HEK293 (cell line): ENCODE data around the gene PCSK6.
A peak's percentile ranks its signal among the peaks of the same experiment; 100 is the strongest.

Source experiments
- CTCF ChIA-PET: fragments of 350-600 bp; formaldehyde crosslinking; extraction: SDS; loops from one replicate; lab custom pipeline; 2021; ENCODE audit warnings: antibody characterized with exemption; lab: Yijun Ruan, JAX
- POLR2A ChIA-PET: fragments of 300-600 bp; formaldehyde crosslinking; extraction: SDS; loops from one replicate; lab custom pipeline; 2020; ENCODE audit warnings: antibody characterized with exemption, inconsistent platforms; lab: Yijun Ruan, JAX
- H3K27ac ChIP-seq: fragments of 200-500 bp; sonication (Bioruptor generic); 2 replicates; pipeline ENCODE4 v1.5.1; 2014; ENCODE audit warnings: low read depth, low read length, control low read depth, inconsistent platforms; ENCODE audit errors: extremely low read depth
- H3K36me3 ChIP-seq, 2 experiments: fragments of 200-500 bp in 1 of 2; sonication (Bioruptor generic) in 1 of 2; 1 replicate in 1 of 2; 2 replicates in 1 of 2; pipeline ENCODE4 v1.5.1; 2014 to 2017; ENCODE audit warnings: inconsistent platforms in 2 of 2, low read length in 2 of 2; ENCODE audit not compliant: control insufficient read depth in 2 of 2, insufficient read depth in 1 of 2
- H3K4me1 ChIP-seq: fragments of 200-500 bp; sonication (Bioruptor generic); 2 replicates; pipeline ENCODE4 v1.5.1; 2014; ENCODE audit warnings: mild to moderate bottlenecking, low read length, inconsistent platforms; ENCODE audit not compliant: control insufficient read depth, insufficient read depth
- H3K4me3 ChIP-seq: 2 replicates; pipeline ENCODE4 v1.5.1; 2011; ENCODE audit warnings: low read depth, mild to moderate bottlenecking, control low read depth, low read length, moderate library complexity
- H3K9me3 ChIP-seq: fragments of 200-500 bp; sonication (Bioruptor generic); 2 replicates; pipeline ENCODE4 v1.5.1; 2014; ENCODE audit warnings: low read depth, low read length, inconsistent platforms; ENCODE audit not compliant: control insufficient read depth, insufficient read depth
- GLI4 ChIP-seq: fragments of 450-650 bp; formaldehyde crosslinking; IDR thresholded peaks from 2 replicates; pipeline ENCODE4 v1.5.1; 2016; ENCODE audit warnings: missing biosample characterization, missing genetic modification characterization
- GLIS1 ChIP-seq: fragments of 450-650 bp; formaldehyde crosslinking; IDR thresholded peaks from 2 replicates; pipeline ENCODE4 v1.5.1; 2016; ENCODE audit warnings: missing biosample characterization, missing genetic modification characterization
- HOXA7 ChIP-seq: sonication (generic); formaldehyde crosslinking; IDR thresholded peaks from 2 replicates; pipeline ENCODE4 v1.8.1; 2022; ENCODE audit warnings: missing genetic modification reagents, borderline replicate concordance
- IKZF3 ChIP-seq: fragments of 450-650 bp; IDR thresholded peaks from 2 replicates; pipeline ENCODE4 v1.5.0; 2018; ENCODE audit warnings: missing biosample characterization, mild to moderate bottlenecking, missing genetic modification characterization, moderate library complexity
- INSM2 ChIP-seq: fragments of 450-650 bp; formaldehyde crosslinking; IDR thresholded peaks from 2 replicates; pipeline ENCODE4 v1.5.1; 2016; ENCODE audit warnings: missing biosample characterization, missing genetic modification characterization
- KLF17 ChIP-seq: fragments of 450-650 bp; formaldehyde crosslinking; IDR thresholded peaks from 2 replicates; pipeline ENCODE4 v1.5.1; 2016; ENCODE audit warnings: missing biosample characterization, missing genetic modification characterization
- MEIS1 ChIP-seq: sonication (generic); formaldehyde crosslinking; IDR thresholded peaks from 2 replicates; pipeline ENCODE4 v1.8.1; 2022; ENCODE audit warnings: missing genetic modification reagents, mild to moderate bottlenecking, borderline replicate concordance
- OVOL3 ChIP-seq: fragments of 450-650 bp; formaldehyde crosslinking; IDR thresholded peaks from 2 replicates; pipeline ENCODE4 v1.5.1; 2016; ENCODE audit warnings: missing biosample characterization, missing genetic modification characterization
- PBX3 ChIP-seq: sonication (generic); formaldehyde crosslinking; IDR thresholded peaks from 2 replicates; pipeline ENCODE4 v1.8.1; 2022; ENCODE audit warnings: mild to moderate bottlenecking, moderate library complexity, missing genetic modification reagents
- REPIN1 ChIP-seq: fragments of 450-650 bp; formaldehyde crosslinking; IDR thresholded peaks from 2 replicates; pipeline ENCODE4 v1.5.1; 2017; ENCODE audit warnings: missing biosample characterization, missing genetic modification characterization, low read depth
- ZBTB1 ChIP-seq: fragments of 450-650 bp; formaldehyde crosslinking; IDR thresholded peaks from 2 replicates; pipeline ENCODE4 v1.5.1; 2016; ENCODE audit warnings: missing biosample characterization, missing genetic modification characterization
- ZBTB48 ChIP-seq: fragments of 450-650 bp; formaldehyde crosslinking; IDR thresholded peaks from 2 replicates; pipeline ENCODE4 v1.5.1; 2016; ENCODE audit warnings: missing biosample characterization, missing genetic modification characterization
- ZEB2 ChIP-seq: fragments of 450-650 bp; formaldehyde crosslinking; IDR thresholded peaks from 2 replicates; pipeline ENCODE4 v1.5.1; 2016; ENCODE audit warnings: missing biosample characterization, missing genetic modification characterization
- ZFP3 ChIP-seq: fragments of 450-650 bp; formaldehyde crosslinking; IDR thresholded peaks from 2 replicates; pipeline ENCODE4 v1.5.1; 2016; ENCODE audit warnings: low read depth, missing biosample characterization, missing genetic modification characterization
- ZIC2 ChIP-seq: fragments of 450-650 bp; formaldehyde crosslinking; IDR thresholded peaks from 2 replicates; pipeline ENCODE4 v1.5.1; 2016; ENCODE audit warnings: missing biosample characterization, missing genetic modification characterization
- ZNF114 ChIP-seq: fragments of 450-650 bp; formaldehyde crosslinking; IDR thresholded peaks from 2 replicates; pipeline ENCODE4 v1.5.0; 2017; ENCODE audit warnings: missing biosample characterization, missing genetic modification characterization
- ZNF146 ChIP-seq: fragments of 450-650 bp; formaldehyde crosslinking; IDR thresholded peaks from 2 replicates; pipeline ENCODE4 v1.5.1; 2016; ENCODE audit warnings: missing biosample characterization, missing genetic modification characterization
- ZNF2 ChIP-seq: fragments of 450-650 bp; formaldehyde crosslinking; IDR thresholded peaks from 2 replicates; pipeline ENCODE4 v1.5.1; 2016; ENCODE audit warnings: missing biosample characterization, missing genetic modification characterization
- ZNF311 ChIP-seq: fragments of 450-650 bp; formaldehyde crosslinking; IDR thresholded peaks from 2 replicates; pipeline ENCODE4 v1.5.1; 2017; ENCODE audit warnings: missing biosample characterization, missing genetic modification characterization, borderline replicate concordance
- ZNF341 ChIP-seq: fragments of 450-650 bp; formaldehyde crosslinking; IDR thresholded peaks from 2 replicates; pipeline ENCODE4; 2016; ENCODE audit warnings: low read depth, missing biosample characterization, missing genetic modification characterization
- ZNF426 ChIP-seq: fragments of 450-650 bp; formaldehyde crosslinking; IDR thresholded peaks from 2 replicates; pipeline ENCODE4 v1.5.1; 2017; ENCODE audit warnings: missing biosample characterization, missing genetic modification characterization, mild to moderate bottlenecking, inconsistent platforms, moderate library complexity
- ZNF473 ChIP-seq: fragments of 450-650 bp; formaldehyde crosslinking; IDR thresholded peaks from 2 replicates; pipeline ENCODE4 v1.5.1; 2017; ENCODE audit warnings: missing biosample characterization, missing genetic modification characterization
- ZNF544 ChIP-seq: fragments of 450-650 bp; formaldehyde crosslinking; IDR thresholded peaks from 2 replicates; pipeline ENCODE4 v1.5.0; 2017; ENCODE audit warnings: missing biosample characterization, missing genetic modification characterization
- ZNF580 ChIP-seq: fragments of 450-650 bp; formaldehyde crosslinking; IDR thresholded peaks from 2 replicates; pipeline ENCODE4 v1.5.1; 2016; ENCODE audit warnings: missing biosample characterization, missing genetic modification characterization
- ZNF596 ChIP-seq: fragments of 450-650 bp; IDR thresholded peaks from 2 replicates; pipeline ENCODE4 v1.5.0; 2018; ENCODE audit warnings: missing biosample characterization, mild to moderate bottlenecking, missing genetic modification characterization, moderate library complexity
- ZSCAN16 ChIP-seq: fragments of 450-650 bp; formaldehyde crosslinking; IDR thresholded peaks from 2 replicates; pipeline ENCODE4 v1.5.1; 2016; ENCODE audit warnings: missing biosample characterization, missing genetic modification characterization
- ZXDB ChIP-seq: fragments of 450-650 bp; formaldehyde crosslinking; IDR thresholded peaks from 2 replicates; pipeline ENCODE4 v1.5.1; 2016; ENCODE audit warnings: missing biosample characterization, missing genetic modification characterization

Gene PCSK6

GRCh38 chr15:101361418-101361817 lies 128.1 kb downstream of the PCSK6 start:
- Histone ChIP-seq H3K27ac (no peak overlapping the region), H3K36me3 (peaks cover 6 to 25% of the 10 kb centered on the region in 2 experiments), H3K9me3 (no peaks in the 10 kb centered on the region), H3K4me3 (no peak overlapping the region), H3K4me1 (no peaks in the 10 kb centered on the region)
- TF ChIP-seq ZNF473 (tag by site-specific recombination) (no peak), ZIC2 (peak; percentile 47)
- ChIA-PET POLR2A (no interaction called here), CTCF (no interaction called here)

- Histone ChIP-seq H3K36me3 (peaks cover 0 to 20% of the 10 kb centered on the region in 2 experiments; a peak in 1 of 3 replicates), H3K4me1 (no peaks in the 10 kb centered on the region), H3K9me3 (no peaks in the 10 kb centered on the region), H3K27ac (no peak overlapping the region), H3K4me3 (no peak overlapping the region)
- CTCF ChIA-PET: interaction anchor here (0.7 to 1.0 kb wide), 2 partner anchors 208 to 282 kb away, joined by 3 to 4 read pairs; no protein-coding TSS in a partner anchor
- TF ChIP-seq ZNF341 (no peak), ZIC2 (0 out of 2 replicates have a peak, but pooled peaks have one; percentile 25)
- POLR2A ChIA-PET: no interaction called here
These were observed 130.1 kb downstream of the PCSK6 start for GRCh38 chr15:101359365-101359947.

- H3K4me1 ChIP-seq: no peaks in the 10 kb centered on the region
- no peak overlapping the region for H3K4me3 ChIP-seq
- no peak overlapping the region for H3K27ac ChIP-seq
- POLR2A ChIA-PET: no interaction called here
- CTCF ChIA-PET: no interaction called here
- no peaks in the 10 kb centered on the region for H3K9me3 ChIP-seq
- TF ChIP-seq GLI4 (no peak), ZNF114 (tag by site-specific recombination) (no peak), MEIS1 (no peak), ZBTB48 (tag by site-specific recombination) (no peak), ZBTB1 (tag by site-specific recombination) (no peak), ZEB2 (tag by site-specific recombination) (no peak), ZNF426 (no peak), ZNF146 (tag by site-specific recombination) (no peak), ZNF580 (tag by site-specific recombination) (no peak), GLIS1 (tag by site-specific recombination) (no peak), ZNF2 (tag by site-specific recombination) (no peak)
- H3K36me3 ChIP-seq: peaks cover 0 to 21% of the 10 kb centered on the region in 2 experiments; a peak in 1 of 3 replicates
These were observed 130.6 kb downstream of the PCSK6 start for GRCh38 chr15:101358895-101359294.

GRCh38 chr15:101357885-101358284 lies 131.6 kb downstream of the PCSK6 start:
- Histone ChIP-seq H3K27ac (no peak overlapping the region), H3K9me3 (no peaks in the 10 kb centered on the region), H3K36me3 (peaks cover 0 to 20% of the 10 kb centered on the region in 2 experiments; a peak in 1 of 3 replicates), H3K4me3 (no peak overlapping the region), H3K4me1 (no peaks in the 10 kb centered on the region)
- CTCF ChIA-PET: no interaction called here
- POLR2A ChIA-PET: no interaction called here
- no peak for TF ChIP-seq OVOL3 (tag by site-specific recombination)
- TF ChIP-seq ZFP3 (tag by site-specific recombination): no peak
- TF ChIP-seq REPIN1 (tag by site-specific recombination): no peak
- TF ChIP-seq ZNF114 (tag by site-specific recombination): no peak
- no peak for TF ChIP-seq ZXDB (tag by site-specific recombination)
- TF ChIP-seq HOXA7: no peak
- TF ChIP-seq PBX3: no peak
- TF ChIP-seq ZNF311 (tag by site-specific recombination): no peak
- TF ChIP-seq ZNF544 (tag by site-specific recombination): no peak
- TF ChIP-seq IKZF3 (tag by site-specific recombination): no peak
- TF ChIP-seq ZSCAN16 (tag by site-specific recombination): no peak
- TF ChIP-seq ZNF596 (tag by site-specific recombination): no peak
- no peak for TF ChIP-seq KLF17
- TF ChIP-seq INSM2 (tag by site-specific recombination): no peak
